Measurements from ENCODE around the gene HOXB8. TPM values are rescaled to one million over a fixed set of nuclear protein-coding genes. Genes with fewer than 3 reads are reported as not detected.

Gene HOXB8
- total RNA-seq, 1 donor from 2014 or later, result not detected

- DNase-seq (ENCODE audit: low spot score in 2 of 2), result no peak
- FAIRE-seq, result no peak
Observed at GRCh38 chr17:48597778-48598631, 17.1 kb downstream of the HOXB8 start.

DNA sequence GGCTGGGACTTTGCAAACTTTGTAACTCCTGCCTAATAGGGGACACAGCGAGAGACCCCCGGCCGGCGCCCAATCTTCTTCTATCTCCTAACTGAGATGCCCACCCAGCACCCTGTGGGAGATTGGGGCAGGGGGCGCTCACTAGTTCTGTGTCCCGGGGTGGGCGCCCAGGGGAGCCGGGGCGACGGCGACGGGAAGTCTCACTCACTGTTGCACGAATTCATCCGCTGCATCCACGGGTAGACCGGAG is 17.6 kb downstream of the HOXB8 start:
- no peak for FAIRE-seq
- DNase-seq (ENCODE audit: low spot score in 2 of 2), result no peak

- DNase-seq (ENCODE audit: low spot score in 2 of 2) (no peak), FAIRE-seq (no peak)
Observed at GRCh38 chr17:48596735-48597527, 18.2 kb downstream of the HOXB8 start.

- FAIRE-seq, result no peak
Observed at GRCh38 chr17:48596000-48596734, 18.9 kb downstream of the HOXB8 start.

DNA sequence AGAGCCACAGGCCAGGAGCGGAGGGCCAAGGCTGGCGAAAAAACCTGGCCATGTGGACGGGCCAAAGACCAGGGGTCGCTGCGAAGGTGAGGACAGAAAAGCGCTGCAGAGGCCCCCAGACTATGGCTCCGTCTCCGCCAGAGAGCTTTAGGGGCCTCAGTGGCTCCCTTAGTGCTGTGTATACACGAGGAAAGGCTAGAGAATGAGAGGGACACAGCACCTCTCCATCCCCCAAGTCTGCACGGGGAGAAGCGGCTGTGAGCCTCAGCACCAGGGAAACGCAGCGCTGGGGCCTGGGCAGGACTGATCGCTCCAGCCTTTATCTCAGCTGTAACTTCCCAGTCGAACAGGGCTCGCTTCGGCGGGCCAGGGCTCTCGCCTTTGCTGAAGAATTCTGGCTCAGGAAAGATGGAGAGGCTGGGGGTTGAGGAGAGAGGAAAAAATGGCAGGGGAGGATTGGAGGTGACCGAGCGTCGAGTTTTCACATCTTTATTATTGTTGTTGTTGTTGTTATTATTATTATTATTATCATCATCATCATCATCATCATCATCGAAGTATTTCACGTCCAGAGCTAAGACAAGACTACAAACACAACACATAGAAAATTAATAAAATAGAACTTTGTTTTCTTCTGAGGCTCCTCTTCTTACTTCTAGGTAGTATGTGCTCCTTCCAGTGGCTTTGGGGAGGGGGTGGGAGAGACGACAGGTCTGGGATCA is 19.7 kb downstream of the HOXB8 start:
- DNase-seq (ENCODE audit: low spot score in 2 of 2) (no peak), FAIRE-seq (no peak)

More at GRCh38 chr17:48596000-48596734, 18.9 kb downstream of the HOXB8 start:
- DNase-seq (ENCODE audit: low spot score in 2 of 2), result no peak

DNA sequence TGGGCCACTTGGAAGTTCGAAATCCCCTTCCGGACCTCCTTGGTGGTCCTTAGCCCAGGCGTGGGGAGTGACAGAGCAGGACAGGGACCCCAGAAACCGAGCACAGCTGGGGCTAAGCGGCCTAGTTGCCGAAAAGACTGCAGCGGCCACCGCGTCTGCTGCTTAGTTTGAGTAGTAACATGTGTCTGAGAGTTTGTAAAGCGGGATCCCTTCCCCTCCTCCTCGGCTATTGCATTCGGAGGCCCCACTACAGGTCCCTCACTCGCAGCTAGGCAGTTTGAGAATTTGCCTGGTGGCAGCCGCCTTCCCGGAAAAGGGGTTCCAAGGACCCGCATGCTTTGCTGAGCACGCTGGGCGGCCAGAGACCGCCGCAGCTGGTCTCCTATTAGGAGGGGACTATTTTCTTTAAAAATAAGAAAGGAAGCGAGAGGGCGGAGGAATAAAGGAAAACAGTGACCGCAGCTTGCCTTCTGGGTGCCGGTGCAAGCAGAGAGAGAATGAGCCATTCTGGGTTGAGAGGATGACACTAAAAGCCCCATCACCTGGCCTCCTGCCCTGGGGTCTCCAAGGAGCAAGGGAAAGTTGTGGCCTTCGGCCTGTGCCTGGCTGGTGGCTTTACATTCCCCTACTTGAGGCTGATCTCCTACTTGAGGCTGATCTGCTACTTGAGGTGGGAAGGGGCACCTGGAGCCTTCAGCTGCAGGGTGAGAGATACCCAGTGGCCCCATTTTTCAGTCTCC is 20.4 kb downstream of the HOXB8 start:
- no peak for DNase-seq (ENCODE audit: low spot score in 2 of 2)
- no peak for FAIRE-seq

GRCh38 chr17:48593840-48594537 is 21.1 kb downstream of the HOXB8 start:
- no peak for FAIRE-seq
- DNase-seq (ENCODE audit: low spot score in 2 of 2), result peak; percentile 68

DNA sequence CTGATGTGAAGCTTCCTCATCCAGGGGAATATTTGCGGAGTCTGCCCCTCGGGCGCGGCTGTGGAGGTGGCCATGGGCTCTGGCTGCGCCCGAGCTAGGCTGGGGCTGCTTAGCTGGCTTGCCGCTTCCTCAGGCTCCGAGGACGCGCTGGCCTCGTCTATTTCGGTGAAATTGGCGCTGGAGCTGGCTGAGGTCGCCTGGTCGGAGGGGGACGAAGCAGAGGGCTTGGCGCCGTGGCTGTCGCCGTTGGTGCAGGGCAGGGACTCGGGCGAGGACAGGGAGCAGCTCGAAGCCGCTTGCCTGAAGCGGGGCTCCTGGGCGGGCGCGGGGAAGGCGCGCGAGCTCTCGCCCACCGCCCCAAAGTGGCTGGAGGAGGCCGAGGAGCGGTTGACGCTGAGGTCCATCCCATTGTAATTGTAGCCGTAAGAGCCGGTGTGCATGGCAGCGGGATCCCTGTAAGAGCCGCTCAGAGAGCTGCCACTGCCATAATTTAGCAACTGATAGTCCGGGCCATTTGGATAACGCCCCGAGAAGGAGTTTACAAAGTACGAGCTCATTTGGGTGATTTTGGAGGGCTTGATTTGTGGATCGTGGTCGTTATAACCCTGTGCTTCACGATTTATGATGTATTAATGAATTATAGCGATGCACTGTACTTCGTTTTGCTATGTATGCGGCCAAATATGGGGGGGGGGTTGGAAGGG is 21.8 kb downstream of the HOXB8 start, which contains the start of gene HOXB5:
HOXB5 (minus strand) TSS at position 654 of the 704 bp plus-strand sequence; CDS start at position 557, 97 bp downstream.
- FAIRE-seq, result no peak

DNA sequence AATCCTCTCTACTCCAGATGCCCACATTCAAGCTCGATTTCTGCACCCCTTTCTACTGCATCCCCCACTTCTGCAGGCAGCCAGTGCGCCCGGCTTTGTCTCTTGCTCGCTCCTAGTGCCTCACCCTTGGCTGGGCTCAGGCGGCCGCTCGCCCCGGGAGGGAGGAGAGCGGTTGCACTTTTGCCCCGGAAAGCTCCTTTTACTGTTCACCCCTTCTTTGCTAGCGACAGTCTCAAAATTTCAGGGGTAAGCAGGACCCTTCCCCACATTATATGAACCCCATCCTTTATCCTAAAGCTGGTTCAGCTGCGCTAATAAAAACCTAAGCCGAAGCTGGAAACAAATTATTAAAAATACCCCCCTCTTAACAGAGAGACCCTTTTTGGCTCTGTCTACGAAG is 22.5 kb downstream of the HOXB8 start:
- no peak for DNase-seq (ENCODE audit: low spot score in 2 of 2)
- no peak for FAIRE-seq

More for the DNA sequence above, 21.8 kb downstream of the HOXB8 start, which contains the start of gene HOXB5:
- no peak for DNase-seq (ENCODE audit: low spot score in 2 of 2)

GRCh38 chr17:48592057-48592514 is 23.0 kb downstream of the HOXB8 start:
- no peak for DNase-seq (ENCODE audit: low spot score in 2 of 2)

GRCh38 chr17:48591255-48592056 is 23.6 kb downstream of the HOXB8 start:
- DNase-seq (ENCODE audit: low spot score in 2 of 2) (no peak), FAIRE-seq (no peak)

More at GRCh38 chr17:48592057-48592514, 23.0 kb downstream of the HOXB8 start:
- FAIRE-seq, result no peak

GRCh38 chr17:48590607-48591161 is 24.4 kb downstream of the HOXB8 start:
- no peak for DNase-seq (ENCODE audit: low spot score in 2 of 2)
- no peak for FAIRE-seq

DNA sequence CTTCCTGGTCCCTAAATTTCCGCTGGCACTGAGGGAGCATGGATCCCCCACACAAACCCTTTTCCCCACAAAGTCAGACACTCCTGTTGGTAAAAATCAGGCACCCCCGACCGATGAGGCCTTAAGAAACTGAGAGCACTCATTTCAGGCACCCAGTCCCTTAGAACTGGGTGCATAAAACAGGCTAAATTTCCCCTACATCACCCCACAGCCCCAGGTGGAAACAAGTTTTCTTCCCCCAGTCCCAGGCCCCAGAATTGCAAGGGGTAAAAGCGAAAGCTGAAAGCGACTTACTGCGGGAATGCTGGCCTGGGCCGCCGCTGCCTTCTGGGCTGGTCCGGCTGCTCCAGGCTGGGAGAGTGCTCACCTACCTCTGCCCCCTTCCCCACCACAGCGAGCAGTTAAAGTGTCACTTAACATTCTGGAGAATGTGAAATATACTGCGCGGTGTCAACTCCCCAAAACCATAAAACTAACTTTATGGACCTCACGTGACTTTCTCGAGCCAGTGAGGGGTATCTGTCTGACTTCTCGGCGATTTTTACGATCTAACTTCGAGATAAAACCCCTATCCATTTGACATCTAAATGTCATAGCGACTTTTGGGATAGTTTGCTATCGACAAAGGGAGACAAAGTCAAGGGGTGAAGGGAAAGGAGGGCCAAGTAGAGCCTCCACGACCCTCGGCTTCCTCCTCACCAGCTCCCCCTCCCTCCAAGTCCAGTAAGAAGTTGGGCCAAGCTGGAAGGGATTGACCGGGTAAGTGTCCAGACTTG is 25.1 kb downstream of the HOXB8 start, which contains the start of gene HOXB3:
HOXB3 (minus strand) TSS at position 411 of the 776 bp plus-strand sequence. CDS start 37,767 bp downstream, outside the sequence.
- FAIRE-seq (no peak), DNase-seq (ENCODE audit: low spot score in 2 of 2) (no peak)

GRCh38 chr17:48589060-48589830 is 25.8 kb downstream of the HOXB8 start:
- no peak for FAIRE-seq
- DNase-seq (ENCODE audit: low spot score in 2 of 2), result no peak

GRCh38 chr17:48588528-48588927 is 26.6 kb downstream of the HOXB8 start:
- FAIRE-seq, result no peak
- no peak for DNase-seq (ENCODE audit: low spot score in 2 of 2)

All from frontal cortex (tissue), 4 donors.